Activated CD8-positive, alpha-beta memory T cell treated with anti-CD3 and anti-CD28 coated beads, Interleukin-2, amount 50 U/mL, for 24 hours (primary cell): ENCODE results near the gene WAPL.
"Not testable (repeated sequence)": the region's sequence is repeated elsewhere in the genome, so short reads cannot be mapped to it uniquely, and the experiment has no call there.

Experiments used
- DNase-seq: peaks from one replicate; pipeline ENCODE4 v3.0.0-alpha.2; 2020; ENCODE audit errors: extremely low read depth

Gene WAPL, protein sequence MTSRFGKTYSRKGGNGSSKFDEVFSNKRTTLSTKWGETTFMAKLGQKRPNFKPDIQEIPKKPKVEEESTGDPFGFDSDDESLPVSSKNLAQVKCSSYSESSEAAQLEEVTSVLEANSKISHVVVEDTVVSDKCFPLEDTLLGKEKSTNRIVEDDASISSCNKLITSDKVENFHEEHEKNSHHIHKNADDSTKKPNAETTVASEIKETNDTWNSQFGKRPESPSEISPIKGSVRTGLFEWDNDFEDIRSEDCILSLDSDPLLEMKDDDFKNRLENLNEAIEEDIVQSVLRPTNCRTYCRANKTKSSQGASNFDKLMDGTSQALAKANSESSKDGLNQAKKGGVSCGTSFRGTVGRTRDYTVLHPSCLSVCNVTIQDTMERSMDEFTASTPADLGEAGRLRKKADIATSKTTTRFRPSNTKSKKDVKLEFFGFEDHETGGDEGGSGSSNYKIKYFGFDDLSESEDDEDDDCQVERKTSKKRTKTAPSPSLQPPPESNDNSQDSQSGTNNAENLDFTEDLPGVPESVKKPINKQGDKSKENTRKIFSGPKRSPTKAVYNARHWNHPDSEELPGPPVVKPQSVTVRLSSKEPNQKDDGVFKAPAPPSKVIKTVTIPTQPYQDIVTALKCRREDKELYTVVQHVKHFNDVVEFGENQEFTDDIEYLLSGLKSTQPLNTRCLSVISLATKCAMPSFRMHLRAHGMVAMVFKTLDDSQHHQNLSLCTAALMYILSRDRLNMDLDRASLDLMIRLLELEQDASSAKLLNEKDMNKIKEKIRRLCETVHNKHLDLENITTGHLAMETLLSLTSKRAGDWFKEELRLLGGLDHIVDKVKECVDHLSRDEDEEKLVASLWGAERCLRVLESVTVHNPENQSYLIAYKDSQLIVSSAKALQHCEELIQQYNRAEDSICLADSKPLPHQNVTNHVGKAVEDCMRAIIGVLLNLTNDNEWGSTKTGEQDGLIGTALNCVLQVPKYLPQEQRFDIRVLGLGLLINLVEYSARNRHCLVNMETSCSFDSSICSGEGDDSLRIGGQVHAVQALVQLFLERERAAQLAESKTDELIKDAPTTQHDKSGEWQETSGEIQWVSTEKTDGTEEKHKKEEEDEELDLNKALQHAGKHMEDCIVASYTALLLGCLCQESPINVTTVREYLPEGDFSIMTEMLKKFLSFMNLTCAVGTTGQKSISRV (N-terminal part only)

DNA sequence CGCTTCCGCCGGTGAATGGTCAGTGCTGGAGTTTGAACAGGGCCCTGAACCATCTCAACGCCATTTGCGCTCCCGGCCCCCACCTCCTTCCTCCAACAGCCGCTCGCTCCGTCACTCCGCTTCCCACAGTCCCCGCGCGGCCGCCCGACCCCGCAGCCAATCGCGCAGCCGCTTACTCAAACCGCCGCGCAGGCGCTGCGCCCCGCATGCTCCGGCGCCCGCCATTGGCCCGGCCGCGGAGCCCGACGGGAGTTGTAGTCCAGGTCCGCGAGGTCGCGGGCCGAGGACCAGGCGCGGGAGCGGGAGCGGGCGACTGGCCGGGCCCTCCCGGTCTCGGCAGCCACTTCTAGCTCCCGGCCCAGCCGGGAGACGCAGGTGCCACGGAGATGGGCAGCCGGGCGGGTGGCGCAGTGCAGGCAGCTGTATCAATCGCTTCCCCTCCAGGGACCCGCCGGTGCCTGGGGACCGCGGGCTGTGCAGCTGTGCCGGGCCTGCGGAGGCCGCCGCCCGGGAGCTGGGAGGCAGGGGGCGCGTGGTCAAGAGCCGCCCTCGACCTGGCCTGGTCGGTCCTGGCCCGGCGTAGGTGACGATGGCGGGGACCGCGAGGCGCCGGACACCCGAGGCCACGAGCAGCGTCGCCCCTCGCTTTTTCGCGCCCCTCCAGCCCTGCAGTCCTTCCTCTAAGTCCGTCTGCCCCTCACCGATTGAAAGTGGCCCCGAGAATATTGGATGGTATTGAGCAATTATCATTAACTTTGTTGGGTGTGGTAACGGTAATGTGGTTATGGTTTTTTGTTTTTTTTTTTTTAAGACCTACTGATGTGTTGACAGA, at the start of gene WAPL:
Gene WAPL (minus strand): TSS at position 115 of the 832 bp plus-strand sequence. CDS start 3,723 bp downstream, outside the sequence.
- peak; percentile 83 for DNase-seq

DNA sequence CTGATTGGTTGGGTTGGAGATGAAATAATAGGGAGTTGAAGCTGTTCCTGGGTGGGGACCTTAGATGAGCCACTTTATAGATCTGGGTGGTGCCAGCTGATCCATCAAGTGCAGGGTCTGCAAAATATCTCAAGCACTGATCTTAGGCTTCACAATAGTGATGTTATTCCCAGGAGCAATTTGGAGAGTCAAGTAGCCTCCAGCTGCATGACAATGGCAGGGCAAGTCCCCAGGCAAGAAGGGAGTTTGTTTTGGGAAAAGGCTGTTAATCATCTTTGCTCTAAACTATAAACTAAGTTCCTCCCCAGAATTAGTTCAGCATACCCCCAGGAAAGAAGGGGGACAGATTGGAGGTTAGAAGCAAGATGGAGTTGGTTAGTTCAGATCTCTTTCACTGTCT, 47.7 kb upstream of the WAPL start:
- no peak for DNase-seq

DNA sequence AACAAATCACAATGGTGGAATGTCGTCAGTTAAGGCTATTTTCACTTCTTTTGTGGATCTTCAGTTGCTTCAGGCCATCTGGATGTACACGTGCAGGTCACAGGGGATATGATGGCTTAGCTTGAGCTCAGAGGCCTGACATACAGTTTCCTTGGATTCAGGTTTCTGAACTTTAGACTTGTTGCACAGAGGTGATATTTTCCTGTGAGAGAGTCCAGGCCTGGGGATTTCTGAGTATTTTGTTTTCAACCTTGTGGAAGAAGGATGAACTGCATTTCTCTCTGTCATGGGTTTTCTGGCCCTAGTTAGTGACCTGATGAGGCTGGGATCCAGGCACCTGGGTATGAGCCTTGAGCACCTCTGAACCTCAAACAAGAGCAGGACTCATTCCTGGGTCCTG, 44.9 kb upstream of the WAPL start:
- DNase-seq, result not testable (repeated sequence)

DNA sequence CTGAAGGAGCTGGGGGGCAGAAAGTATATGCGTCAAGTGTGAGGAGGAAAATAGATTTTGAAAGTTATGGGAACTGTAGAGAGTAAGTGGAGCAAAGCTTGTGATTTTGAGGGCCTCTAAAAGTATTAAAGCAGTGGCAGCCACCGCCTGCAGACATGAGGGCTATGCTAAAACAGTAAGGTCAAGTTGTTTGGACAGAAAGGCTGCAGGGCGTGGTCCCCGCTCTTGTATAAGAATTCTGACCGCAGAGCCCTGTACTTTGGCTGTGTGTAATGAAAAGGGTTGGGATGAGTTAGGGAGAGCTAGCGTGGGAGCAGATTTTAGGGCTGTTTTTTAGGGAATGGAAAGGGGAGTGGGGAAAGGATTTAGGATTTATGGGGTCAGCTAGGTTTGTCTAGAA, 41.7 kb upstream of the WAPL start:
- not testable (repeated sequence) for DNase-seq

DNA sequence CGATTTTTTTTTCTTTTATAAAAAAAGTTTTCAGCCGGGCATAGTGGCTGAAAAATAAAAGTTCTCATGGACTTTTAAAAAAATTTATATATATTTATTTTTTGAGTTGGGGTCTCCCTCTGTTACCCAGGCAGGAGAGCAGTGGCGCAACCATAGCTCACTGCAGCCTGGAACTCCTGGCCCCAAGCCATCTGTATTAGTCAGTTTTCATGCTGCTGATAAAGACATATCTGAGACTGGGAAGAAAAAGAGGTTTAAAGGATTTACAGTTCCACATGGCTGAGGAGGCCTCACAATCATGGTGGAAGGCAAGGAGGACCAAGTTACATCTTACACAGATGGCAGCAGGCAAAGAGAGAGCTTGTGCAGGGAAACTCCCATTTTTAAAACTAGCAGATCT, 37.1 kb upstream of the WAPL start:
- not testable (repeated sequence) for DNase-seq

DNA sequence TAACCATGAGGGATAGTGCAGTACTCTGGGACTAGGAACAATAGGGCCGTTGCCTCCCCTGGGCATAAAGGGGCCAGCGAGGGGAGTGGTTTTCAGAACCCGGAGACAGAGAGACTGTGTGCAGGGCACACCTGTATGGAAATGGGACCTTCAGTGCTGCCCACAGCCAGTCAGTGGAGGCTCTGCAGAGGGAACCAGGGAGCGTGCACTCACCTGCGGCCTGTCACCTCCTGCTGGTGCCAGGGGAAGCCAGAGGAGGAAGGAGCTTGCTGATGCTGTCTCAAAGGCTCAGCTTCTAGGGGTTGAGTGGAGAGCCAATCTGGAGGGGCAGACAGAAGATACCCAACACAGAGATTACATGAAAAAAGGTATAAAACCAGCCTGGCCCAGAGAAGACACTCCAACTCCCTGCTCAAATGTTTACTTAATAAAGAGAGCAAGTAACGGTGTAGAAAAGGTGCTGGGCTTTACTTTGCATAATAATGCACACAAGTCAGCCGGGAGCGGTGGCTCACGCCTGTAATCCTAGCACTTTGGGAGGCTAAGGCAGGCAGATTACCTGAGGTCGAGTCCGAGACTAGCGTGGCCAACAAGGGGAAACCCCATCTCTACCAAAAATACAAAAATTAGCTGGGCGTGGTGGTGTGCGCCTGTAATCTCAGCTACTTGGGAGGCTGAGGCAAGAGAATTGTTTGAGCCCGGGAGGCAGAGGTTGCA, 35.5 kb upstream of the WAPL start:
- no peak for DNase-seq

DNA sequence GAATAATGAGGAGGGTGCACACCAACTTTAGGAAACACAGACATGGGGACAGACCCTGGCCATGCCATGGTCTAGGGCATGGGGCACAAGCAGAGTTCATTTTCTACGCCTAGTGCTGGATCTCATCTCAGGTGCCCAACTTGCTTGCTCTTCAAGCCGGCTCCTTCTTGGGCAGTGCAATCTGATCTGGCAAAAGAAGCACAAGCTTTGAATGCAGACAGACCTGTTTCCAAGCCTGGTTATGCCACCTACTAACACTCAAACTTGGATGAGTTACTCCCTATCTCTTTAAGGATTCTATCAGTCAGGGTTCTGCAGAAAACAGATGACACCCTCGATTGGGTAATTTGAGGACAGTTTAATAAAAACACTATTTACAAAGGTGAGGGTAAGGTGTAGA, 34.9 kb upstream of the WAPL start:
- no peak for DNase-seq

DNA sequence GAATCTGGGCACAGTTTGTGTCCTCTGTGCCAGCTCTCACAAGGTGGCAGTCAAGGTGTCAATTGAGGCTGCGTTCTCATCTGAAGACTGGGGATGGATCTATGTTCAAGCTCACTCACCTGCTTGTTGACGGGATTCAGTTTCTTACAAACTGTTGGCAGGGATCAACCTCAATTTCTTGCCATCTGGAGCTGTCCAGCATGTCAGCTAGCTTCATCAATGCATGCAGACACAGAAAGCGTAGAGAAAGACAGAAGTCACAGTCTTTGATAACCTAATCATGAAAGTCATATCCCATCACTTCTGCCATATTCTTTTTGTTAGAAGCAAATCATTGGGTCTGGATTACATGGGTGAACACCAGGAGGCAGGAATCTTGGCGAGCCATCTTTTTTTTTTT, 32.0 kb upstream of the WAPL start:
- DNase-seq, result no peak

DNA sequence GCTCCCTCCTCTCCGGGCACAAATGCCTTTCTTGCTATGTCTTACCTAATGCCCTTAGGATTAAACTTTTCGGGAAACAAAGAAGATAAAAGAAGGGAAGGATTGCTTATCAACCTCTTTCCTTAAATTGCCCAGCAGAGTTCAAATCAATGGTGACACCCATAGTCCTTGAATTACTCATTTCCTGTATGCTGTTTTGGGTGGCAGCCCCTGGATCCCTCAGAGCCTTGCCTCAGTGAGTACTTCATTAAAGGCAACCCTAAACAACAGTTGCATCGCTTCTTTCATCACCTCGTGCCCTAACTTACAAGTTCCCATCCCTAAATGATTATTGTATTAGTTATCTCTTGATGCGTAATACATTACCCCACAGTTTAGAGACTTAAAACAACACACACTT, 31.6 kb upstream of the WAPL start:
- no peak for DNase-seq

DNA sequence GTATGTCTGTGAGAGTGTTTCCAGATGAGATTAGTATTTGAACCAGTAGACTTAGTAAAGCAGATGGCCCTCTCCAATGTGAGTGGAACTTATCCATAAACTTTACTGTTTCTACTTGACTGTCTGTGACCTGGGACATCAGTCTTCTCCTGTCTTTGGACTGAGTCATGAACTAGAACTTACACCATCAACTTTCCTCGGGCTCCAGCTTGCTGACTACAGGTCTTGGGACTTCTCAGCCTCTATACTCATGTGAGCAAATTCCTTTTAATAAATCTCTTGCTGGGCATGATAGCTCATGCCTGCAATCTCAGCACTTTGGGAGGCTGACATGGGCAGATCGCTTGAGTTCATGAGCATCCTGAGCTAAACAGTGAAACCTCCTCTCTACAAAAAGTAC, 25.7 kb upstream of the WAPL start:
- DNase-seq, result no peak

DNA sequence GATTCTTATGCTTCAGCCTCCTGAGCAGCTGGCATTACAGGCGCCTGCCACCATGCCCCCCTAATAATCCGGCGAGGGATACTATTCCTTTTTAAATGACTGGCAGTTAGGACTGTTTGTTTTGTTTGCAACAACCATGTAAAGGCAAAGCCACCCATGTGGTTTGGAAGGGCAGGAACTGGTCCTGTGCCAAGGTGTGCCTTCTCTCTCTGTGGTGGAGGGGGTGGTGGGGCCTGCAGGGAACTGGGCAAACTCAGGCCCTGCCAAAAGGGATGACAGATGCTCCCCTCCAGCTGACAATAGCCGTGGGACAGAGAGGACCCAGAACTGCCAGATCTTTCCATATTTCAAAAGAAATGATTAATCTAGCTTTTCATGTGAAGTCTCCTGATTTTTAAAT, 23.5 kb upstream of the WAPL start:
- no peak for DNase-seq

DNA sequence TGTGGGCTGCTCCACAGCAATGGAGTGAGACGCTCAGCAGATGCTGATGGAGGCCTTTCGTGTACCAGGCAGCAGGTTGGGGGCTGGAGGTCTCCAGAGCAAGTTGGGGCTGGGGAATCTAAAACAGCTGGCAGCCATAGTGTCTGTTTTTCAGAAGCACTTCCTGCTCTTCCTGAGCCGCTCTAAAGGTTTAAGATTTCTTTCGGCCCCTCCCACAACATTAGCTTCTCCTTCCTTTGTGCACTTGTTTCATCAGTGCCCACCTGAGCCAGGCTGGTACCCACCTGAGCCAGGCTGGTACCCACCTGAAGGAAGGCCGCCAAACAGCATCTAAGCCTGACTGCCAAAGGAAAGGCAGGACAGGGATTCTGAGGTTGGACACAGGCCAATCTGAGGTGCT, 18.4 kb upstream of the WAPL start:
- DNase-seq, result no peak

DNA sequence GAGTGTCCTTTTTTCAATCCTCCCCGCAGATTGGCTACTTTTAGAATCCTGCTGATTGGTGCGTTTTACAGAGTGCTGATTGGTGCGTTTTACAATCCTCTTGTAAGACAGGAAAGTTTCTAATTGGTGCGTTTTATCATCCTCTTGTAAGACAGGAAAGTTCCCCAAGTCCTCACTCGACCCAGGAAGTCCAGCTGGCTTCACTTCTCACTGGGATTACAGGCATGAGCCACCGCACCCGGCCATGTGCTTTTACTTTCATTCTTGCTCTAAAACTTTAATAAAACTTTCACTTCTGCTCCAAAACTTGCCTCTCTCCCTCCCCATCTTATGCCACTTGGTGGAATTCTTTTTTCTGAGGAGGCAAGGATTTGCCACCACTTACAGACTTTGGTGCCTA, 17.0 kb upstream of the WAPL start:
- no peak for DNase-seq

DNA sequence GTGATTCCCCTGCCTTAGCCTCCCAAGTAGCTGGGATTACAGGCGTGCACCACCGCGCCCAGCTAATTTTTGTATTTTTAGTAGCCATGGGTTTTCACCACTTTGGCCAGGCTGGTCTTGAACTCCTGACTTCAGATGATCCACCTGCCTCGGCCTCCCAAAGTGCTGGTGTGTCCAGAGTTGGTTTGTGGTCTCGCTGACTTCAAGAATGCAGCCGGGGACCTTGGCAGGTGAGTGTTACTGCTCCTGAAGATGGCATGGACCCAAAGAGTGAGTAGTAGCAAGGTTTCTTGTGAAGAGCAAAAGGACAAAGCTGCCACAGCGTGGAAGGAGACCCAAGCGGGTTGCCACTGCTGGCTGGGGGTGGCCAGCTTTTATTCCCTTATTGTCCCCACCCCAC, 16.4 kb upstream of the WAPL start:
- DNase-seq, result not testable (repeated sequence)

DNA sequence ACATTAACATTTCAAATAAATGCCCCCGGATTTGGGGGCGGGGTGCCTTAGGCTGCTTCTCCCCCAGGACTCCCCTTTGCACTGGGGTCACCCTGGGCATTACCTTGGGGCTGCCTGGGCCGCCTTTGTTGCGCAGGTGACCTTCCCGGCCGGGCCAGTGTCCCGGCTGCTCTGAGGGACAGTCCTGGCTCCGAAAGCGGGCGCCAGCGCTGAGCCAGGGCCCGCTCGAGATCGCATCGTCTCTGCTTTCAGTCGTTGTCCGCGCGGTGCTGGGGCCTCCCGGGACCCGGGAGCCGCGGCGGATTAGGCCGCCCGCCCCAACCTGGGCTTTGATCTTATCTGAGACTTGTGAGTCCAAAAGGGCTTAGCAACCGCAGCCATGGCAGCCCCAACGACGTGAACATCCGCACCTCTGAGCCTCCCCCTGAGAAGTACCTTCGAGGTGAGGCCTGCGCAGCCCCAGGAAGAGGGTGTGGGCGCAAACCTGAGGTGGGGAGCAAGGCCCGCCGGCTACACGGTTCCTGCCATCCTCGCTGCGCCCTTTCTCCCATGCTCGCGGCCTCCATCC, 14.8 kb upstream of the WAPL start:
- no peak for DNase-seq

DNA sequence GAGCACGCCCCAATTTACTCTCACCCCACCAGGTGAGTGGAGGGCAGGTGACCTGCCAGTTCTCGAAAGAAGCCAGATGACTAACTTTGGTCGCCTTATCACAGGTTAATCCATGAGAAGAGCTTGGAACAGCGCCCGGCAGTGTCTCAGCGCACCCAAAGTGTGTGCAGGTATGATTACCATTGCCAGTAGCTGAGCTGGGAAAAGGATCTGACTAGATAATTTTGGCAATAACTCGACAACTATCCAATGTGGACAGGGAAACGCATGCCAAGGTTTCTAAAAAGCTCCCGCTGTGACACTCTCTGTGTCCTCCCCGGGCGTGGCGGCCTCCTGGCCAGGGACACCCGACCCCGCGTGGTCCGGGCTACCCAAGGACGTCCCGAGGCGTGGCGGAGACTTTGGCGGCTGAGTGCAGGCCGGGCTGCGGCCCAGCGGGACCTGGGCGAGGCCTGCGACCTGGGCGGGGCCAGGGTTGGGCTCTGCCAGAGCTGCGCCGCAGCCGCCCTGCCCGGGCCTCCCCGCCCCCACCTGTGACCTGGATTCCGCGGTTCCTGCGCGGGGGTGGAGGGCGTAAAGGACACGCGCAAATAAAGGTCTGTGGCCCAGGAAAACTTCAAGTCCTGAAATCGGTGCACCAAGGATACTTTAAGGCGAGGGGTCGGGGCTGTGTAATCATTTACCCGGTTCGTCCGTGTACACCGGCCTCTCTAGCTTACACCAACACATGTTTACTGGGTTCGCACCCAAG, 13.7 kb upstream of the WAPL start:
- DNase-seq, result no peak

DNA sequence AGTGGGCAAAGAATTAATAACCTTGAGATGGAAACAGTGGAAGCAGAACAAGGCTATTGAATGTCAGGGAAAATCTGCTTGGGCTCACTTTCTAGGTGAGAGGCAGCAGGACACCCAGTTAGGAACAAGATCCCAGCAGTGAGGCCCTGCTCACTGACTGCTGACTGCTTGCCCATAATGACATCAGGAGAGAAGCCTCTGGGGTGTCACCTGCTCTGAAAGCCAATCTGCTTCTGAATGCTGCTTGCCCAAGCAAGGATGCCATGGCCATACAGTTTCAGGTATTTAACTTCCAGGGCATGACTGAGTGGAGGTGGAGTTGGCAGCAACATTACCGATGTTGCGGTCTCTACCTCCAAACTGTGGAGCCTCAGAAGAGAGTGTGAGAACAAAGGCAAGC, 11.7 kb upstream of the WAPL start:
- no peak for DNase-seq

DNA sequence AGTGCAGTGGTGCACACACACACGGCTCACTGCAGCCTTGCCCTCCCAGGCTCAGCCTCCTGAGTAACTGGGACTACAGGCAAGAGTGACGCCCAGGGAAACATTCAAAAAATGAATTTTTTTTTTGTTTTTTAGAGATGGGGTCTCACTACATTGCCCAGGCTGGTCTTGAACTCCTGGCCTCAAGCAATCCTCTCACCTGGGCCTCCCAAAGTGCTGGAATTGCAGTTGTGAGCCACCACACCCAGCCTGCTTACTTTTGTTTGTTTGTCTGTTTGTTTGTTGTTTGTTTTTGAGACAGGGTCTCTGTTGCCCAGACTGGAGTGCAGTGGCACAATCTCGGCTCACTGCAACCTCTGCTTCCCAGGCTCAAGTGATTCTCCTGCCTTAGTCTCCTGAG, 7.1 kb upstream of the WAPL start:
- not testable (repeated sequence) for DNase-seq

DNA sequence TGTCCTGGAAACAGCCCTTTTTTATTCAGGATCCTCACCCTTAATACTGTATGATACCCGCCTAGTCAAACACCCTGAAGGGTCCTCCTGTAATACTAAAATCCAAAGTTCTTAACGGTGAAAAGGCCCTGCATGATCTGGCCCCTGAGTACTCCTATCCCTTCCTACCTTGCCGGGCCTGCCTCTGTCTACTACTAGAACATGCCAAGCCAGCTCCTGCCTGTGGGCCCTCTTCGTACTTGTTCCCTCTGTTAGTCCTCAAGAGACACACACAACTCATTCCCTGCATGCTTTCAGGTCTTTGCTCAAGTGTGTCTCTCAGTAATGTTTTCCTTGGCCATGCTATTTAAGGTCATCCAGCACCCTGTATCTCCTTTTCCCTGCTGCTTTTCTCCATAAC, 5.0 kb upstream of the WAPL start:
- DNase-seq, result no peak

DNA sequence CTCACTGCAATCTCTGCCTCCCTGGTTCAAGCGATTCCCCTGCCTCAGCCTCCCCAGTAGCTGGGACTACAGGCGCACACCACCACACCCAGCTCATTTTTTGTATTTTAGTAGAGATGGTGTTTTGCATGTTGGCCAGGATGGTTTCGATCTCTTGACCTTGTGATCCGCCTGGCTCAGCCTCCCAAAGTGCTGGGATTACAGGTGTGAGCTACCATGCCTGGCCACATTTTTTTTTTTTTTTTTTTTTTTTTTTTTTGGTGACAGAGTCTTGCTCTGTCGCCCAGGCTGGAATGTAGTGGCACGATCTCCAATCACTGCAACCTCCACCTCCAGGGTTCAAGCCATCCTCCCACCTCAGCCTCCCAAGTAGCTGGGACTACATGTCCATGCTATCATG, 4.1 kb upstream of the WAPL start:
- not testable (repeated sequence) for DNase-seq
